ENCODE measurements around the gene CENPM.

DNA sequence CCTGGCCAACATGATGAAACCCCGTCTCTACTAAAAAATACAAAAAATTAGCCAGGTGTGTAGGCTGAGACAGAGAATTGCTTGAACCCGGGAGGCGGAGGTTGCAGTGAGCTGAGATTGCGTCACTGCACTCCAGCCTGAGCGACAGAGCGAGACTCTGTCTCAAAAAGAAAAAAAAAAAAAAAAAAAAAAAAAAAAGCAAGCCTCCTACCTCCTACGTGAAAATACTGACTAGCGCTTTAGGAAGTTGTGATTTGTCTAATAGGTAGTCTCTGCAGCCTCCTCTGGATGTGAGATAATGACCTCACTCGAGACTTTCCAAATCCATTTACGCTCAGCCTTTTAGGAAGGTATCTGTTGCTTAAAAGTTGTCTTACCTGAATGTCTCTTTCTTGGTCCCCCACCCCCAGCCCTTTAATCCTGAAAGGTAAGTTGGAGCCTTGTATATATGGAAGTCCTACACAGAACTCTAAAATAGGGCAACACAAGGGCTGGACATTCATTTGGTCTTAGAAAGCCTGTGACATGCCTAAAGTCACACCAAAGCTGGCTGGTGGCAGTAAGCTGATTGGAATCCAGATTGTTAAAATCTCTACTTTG lies 27.8 kb upstream of the CENPM start:
- TF ChIP-seq ZNF274 (IDR thresholded peaks at IDR 0.05; ENCODE audit: low read depth, low read length) (no peak), SUZ12 (IDR thresholded peaks at IDR 0.05; ENCODE audit: extremely low read depth, insufficient read depth, insufficient read length) (no peak), YY1 (IDR thresholded peaks at IDR 0.05; ENCODE audit: insufficient read depth, insufficient read length) (no peak)
